ENCODE data around the gene HEATR1. TPM values are rescaled to one million over a fixed set of nuclear protein-coding genes. Genes with fewer than 3 reads are reported as not detected.

Gene HEATR1, protein sequence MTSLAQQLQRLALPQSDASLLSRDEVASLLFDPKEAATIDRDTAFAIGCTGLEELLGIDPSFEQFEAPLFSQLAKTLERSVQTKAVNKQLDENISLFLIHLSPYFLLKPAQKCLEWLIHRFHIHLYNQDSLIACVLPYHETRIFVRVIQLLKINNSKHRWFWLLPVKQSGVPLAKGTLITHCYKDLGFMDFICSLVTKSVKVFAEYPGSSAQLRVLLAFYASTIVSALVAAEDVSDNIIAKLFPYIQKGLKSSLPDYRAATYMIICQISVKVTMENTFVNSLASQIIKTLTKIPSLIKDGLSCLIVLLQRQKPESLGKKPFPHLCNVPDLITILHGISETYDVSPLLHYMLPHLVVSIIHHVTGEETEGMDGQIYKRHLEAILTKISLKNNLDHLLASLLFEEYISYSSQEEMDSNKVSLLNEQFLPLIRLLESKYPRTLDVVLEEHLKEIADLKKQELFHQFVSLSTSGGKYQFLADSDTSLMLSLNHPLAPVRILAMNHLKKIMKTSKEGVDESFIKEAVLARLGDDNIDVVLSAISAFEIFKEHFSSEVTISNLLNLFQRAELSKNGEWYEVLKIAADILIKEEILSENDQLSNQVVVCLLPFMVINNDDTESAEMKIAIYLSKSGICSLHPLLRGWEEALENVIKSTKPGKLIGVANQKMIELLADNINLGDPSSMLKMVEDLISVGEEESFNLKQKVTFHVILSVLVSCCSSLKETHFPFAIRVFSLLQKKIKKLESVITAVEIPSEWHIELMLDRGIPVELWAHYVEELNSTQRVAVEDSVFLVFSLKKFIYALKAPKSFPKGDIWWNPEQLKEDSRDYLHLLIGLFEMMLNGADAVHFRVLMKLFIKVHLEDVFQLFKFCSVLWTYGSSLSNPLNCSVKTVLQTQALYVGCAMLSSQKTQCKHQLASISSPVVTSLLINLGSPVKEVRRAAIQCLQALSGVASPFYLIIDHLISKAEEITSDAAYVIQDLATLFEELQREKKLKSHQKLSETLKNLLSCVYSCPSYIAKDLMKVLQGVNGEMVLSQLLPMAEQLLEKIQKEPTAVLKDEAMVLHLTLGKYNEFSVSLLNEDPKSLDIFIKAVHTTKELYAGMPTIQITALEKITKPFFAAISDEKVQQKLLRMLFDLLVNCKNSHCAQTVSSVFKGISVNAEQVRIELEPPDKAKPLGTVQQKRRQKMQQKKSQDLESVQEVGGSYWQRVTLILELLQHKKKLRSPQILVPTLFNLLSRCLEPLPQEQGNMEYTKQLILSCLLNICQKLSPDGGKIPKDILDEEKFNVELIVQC (N-terminal part only)
- 1 to 10 TPM; 3.7 to 5.4 TPM for polyA plus RNA-seq

DNA sequence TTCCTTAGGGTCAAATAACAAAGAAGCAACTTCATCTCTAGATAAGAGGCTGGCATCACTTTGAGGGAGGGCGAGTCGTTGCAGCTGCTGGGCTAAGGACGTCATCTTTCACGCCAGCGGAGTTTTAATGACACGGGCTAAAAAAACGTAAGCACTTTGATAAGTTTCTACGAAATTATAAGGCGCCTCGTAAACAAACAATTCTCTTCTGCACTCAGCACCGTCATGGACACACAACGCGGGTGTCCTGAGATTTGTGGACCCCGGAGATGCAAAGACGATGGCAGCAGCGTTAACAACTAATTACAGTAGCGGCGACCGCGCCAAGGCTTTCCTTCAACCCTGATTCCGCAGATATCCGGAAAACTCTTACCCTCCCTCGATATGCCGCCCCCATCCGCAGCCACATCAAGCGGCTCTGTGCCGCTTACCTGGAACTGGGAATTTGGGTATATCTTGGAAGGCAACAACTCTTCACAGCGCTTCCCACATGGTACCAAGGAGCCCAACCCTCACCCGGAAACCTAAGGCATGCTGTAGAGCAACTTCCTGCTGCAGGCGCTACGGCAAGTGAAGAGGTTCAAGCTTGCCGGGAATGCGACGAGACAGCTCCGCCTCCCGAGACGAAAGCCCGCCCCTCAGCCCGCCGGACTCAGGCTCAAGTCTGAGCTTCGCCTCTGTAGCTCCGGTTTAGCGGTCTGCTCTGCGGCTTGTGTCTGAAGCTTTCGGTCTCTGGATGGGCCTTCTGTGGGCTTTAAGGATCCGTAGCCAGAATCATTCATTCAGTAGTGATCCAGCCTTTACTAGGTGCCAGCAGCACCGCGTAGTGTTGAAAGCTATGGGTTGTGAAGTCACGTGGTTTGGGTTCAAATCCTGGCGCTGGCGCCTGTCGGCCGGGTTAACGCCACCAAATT lies at the start of gene HEATR1:
Gene HEATR1, minus strand, starts transcription at position 526 of the 914 bp plus-strand sequence. Its CDS starts 421 bp downstream, at position 105.
- Histone ChIP-seq H3K27me3 (ENCODE audit: control insufficient read depth in 1 of 2, insufficient read depth in 2 of 2, low read length in 2 of 2) (no peaks in the 10 kb centered on the region), H3K36me3 (ENCODE audit: control insufficient read depth in 2 of 2, insufficient read depth in 2 of 2, low read length in 1 of 2) (no peaks in the 10 kb centered on the region), H3K27ac (ENCODE audit: low read depth in 2 of 2, low read length in 1 of 2) (peak within 1 kb of the TSS; percentile 73 to 77), H3K4me1 (ENCODE audit: control insufficient read depth in 2 of 2, insufficient read depth in 2 of 2, low read length in 1 of 2) (peaks cover 0 to 2% of the 10 kb centered on the region in 2 donors), H3K9me3 (ENCODE audit: control insufficient read depth in 2 of 2, insufficient read depth in 1 of 2, low read depth in 1 of 2, low read length in 1 of 2) (no peaks in the 10 kb centered on the region), H3K4me3 (ENCODE audit: low read depth in 1 of 2, low read length in 2 of 2) (peak within 1 kb of the TSS; percentile 76 to 97)
- WGBS, 2 donors = 0 to 1% methylated on average over 54 of the region's 54 CpGs

DNA sequence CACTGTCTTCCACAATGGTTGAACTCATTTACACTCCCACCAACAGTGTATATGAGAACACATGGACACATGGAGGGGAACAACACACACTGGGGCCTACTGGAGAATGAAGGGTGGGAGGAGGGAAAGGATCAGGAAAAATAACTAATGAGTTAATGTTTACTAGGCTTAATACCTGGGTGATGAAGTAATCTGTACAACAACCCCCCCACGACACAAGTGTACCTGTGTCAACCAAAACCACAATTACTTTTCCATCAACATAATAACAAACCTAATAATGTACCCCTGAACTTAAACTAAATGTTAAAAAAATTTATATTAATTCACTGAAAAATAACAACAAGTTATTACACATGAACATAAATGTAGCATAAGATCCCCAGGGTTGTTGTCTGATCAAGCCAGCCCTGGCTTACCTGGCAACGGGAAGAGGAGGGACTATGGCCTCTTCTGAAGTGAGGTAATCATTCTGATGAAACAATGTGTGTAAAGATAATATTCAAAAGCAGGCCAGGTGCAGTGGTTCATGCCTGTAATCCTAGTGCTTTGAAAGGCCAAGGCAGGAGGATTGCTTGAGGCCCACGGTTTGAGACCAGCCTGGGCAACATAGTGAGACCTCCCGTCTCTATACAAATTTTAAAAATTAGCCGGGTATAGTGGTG lies 40.8 kb upstream of the HEATR1 start:
- H3K4me3 ChIP-seq (ENCODE audit: low read depth in 1 of 2, low read length in 2 of 2) = no peak overlapping the region
- 71 to 81% methylated on average over 5 of the region's 5 CpGs for WGBS, 2 donors
- H3K36me3 ChIP-seq (ENCODE audit: control insufficient read depth in 2 of 2, insufficient read depth in 2 of 2, low read length in 1 of 2) = no peaks in the 10 kb centered on the region
- H3K9me3 ChIP-seq (ENCODE audit: control insufficient read depth in 2 of 2, insufficient read depth in 1 of 2, low read depth in 1 of 2, low read length in 1 of 2) = no peaks in the 10 kb centered on the region
- no peaks in the 10 kb centered on the region for H3K4me1 ChIP-seq (ENCODE audit: control insufficient read depth in 2 of 2, insufficient read depth in 2 of 2, low read length in 1 of 2)
- no peak overlapping the region for H3K27ac ChIP-seq (ENCODE audit: low read depth in 2 of 2, low read length in 1 of 2)
- H3K27me3 ChIP-seq (ENCODE audit: control insufficient read depth in 1 of 2, insufficient read depth in 2 of 2, low read length in 2 of 2) = no peaks in the 10 kb centered on the region

DNA sequence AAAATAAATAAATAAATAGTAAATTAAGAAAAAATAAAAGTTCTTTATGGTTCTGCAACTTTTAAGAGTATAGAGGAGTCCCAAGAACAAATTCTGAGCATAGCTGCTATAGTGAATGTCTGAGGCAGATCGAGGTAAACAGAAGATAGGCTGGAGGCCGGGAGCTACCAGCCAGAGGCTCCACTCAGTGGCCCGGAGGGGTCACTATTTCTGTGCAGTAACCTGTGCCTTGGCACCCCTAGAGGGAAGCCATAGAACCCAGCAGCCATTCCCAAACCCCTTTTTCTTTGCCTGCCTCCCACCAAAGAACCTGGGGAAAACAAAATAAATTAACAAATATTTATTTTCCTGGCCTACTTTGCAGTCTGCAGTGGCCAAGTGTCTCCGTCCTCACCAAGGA lies 38.4 kb upstream of the HEATR1 start:
- Histone ChIP-seq H3K9me3 (ENCODE audit: control insufficient read depth in 2 of 2, insufficient read depth in 1 of 2, low read depth in 1 of 2, low read length in 1 of 2) (no peaks in the 10 kb centered on the region), H3K36me3 (ENCODE audit: control insufficient read depth in 2 of 2, insufficient read depth in 2 of 2, low read length in 1 of 2) (no peaks in the 10 kb centered on the region), H3K4me3 (ENCODE audit: low read depth in 1 of 2, low read length in 2 of 2) (no peak overlapping the region), H3K27me3 (ENCODE audit: control insufficient read depth in 1 of 2, insufficient read depth in 2 of 2, low read length in 2 of 2) (no peaks in the 10 kb centered on the region), H3K27ac (ENCODE audit: low read depth in 2 of 2, low read length in 1 of 2) (no peak overlapping the region), H3K4me1 (ENCODE audit: control insufficient read depth in 2 of 2, insufficient read depth in 2 of 2, low read length in 1 of 2) (no peaks in the 10 kb centered on the region)
- 65 to 83% methylated on average over 4 of the region's 4 CpGs for WGBS, 2 donors

DNA sequence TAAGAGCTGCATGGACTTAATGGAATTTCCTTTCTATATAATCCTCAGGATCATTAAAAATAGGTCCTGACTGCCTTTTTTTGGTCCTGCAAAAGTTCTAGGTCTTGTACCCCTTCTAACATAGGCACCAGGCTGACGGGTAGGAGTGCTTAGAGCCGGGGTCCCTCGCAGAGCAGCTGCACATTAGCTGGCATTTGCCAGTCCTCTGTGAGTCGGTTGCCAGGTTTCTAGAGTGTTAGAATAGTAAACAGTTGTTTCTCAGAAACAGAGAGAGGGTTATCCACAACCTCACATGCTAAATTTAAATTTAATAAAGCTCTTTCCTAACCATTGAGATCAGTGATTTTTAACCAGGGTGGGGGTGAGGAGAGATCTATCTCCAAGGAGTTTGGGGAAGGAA lies 35.4 kb upstream of the HEATR1 start:
- no peak overlapping the region for H3K4me3 ChIP-seq (ENCODE audit: low read depth in 1 of 2, low read length in 2 of 2)
- 59 to 62% methylated on average over 4 of the region's 4 CpGs for WGBS, 2 donors
- H3K27ac ChIP-seq (ENCODE audit: low read depth in 2 of 2, low read length in 1 of 2) = no peak overlapping the region
- H3K27me3 ChIP-seq (ENCODE audit: control insufficient read depth in 1 of 2, insufficient read depth in 2 of 2, low read length in 2 of 2) = no peaks in the 10 kb centered on the region
- no peaks in the 10 kb centered on the region for H3K9me3 ChIP-seq (ENCODE audit: control insufficient read depth in 2 of 2, insufficient read depth in 1 of 2, low read depth in 1 of 2, low read length in 1 of 2)
- no peaks in the 10 kb centered on the region for H3K4me1 ChIP-seq (ENCODE audit: control insufficient read depth in 2 of 2, insufficient read depth in 2 of 2, low read length in 1 of 2)
- no peaks in the 10 kb centered on the region for H3K36me3 ChIP-seq (ENCODE audit: control insufficient read depth in 2 of 2, insufficient read depth in 2 of 2, low read length in 1 of 2)

DNA sequence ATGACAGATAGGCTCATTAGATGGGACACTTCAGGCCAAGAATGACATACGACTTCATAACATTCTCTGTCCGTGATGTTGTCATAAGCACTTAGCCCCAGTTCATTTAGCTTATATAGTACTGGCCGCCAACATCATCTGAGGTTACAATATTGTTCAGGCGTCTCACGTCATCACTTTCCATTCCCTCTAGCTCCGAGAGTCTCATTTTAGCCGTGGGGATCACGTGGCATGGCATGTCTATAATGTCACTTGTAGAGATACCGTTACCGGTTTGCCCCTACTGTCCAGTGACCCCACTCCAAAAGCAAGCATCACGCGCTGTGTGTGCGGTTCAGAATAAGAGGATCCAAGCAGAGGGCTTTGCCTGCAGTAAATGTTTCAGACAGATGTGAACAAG lies 34.6 kb upstream of the HEATR1 start:
- WGBS, 2 donors = 84 to 87% methylated on average over 13 of the region's 13 CpGs
- H3K36me3 ChIP-seq (ENCODE audit: control insufficient read depth in 2 of 2, insufficient read depth in 2 of 2, low read length in 1 of 2) = no peaks in the 10 kb centered on the region
- H3K4me1 ChIP-seq (ENCODE audit: control insufficient read depth in 2 of 2, insufficient read depth in 2 of 2, low read length in 1 of 2) = no peaks in the 10 kb centered on the region
- no peak overlapping the region for H3K27ac ChIP-seq (ENCODE audit: low read depth in 2 of 2, low read length in 1 of 2)
- no peaks in the 10 kb centered on the region for H3K27me3 ChIP-seq (ENCODE audit: control insufficient read depth in 1 of 2, insufficient read depth in 2 of 2, low read length in 2 of 2)
- no peak overlapping the region for H3K4me3 ChIP-seq (ENCODE audit: low read depth in 1 of 2, low read length in 2 of 2)
- no peaks in the 10 kb centered on the region for H3K9me3 ChIP-seq (ENCODE audit: control insufficient read depth in 2 of 2, insufficient read depth in 1 of 2, low read depth in 1 of 2, low read length in 1 of 2)

DNA sequence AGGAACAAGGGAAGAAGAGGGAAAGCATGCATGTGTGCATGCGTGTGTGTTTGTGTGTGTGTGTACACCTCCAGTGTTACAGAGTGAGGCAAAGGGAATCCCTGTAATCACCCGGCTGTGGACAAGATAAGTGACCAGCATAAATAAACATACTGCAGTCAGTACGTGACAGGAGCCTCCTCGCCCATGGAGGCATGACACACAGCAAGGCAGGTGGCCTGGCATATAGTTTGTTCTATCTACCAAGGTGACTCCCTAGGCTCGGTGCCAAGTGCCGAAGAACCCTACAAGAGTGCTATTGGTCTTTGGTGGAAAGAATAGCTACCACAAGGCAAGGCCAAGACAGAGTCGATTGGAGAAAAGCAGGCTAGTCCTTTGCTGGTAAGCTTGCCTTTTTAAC lies 31.7 kb upstream of the HEATR1 start:
- 73 to 74% methylated on average over 7 of the region's 7 CpGs for WGBS, 2 donors
- Histone ChIP-seq H3K36me3 (ENCODE audit: control insufficient read depth in 2 of 2, insufficient read depth in 2 of 2, low read length in 1 of 2) (no peaks in the 10 kb centered on the region), H3K4me1 (ENCODE audit: control insufficient read depth in 2 of 2, insufficient read depth in 2 of 2, low read length in 1 of 2) (no peaks in the 10 kb centered on the region), H3K27ac (ENCODE audit: low read depth in 2 of 2, low read length in 1 of 2) (no peak overlapping the region), H3K9me3 (ENCODE audit: control insufficient read depth in 2 of 2, insufficient read depth in 1 of 2, low read depth in 1 of 2, low read length in 1 of 2) (peaks cover 0 to 2% of the 10 kb centered on the region in 2 donors), H3K4me3 (ENCODE audit: low read depth in 1 of 2, low read length in 2 of 2) (no peak overlapping the region), H3K27me3 (ENCODE audit: control insufficient read depth in 1 of 2, insufficient read depth in 2 of 2, low read length in 2 of 2) (no peaks in the 10 kb centered on the region)

DNA sequence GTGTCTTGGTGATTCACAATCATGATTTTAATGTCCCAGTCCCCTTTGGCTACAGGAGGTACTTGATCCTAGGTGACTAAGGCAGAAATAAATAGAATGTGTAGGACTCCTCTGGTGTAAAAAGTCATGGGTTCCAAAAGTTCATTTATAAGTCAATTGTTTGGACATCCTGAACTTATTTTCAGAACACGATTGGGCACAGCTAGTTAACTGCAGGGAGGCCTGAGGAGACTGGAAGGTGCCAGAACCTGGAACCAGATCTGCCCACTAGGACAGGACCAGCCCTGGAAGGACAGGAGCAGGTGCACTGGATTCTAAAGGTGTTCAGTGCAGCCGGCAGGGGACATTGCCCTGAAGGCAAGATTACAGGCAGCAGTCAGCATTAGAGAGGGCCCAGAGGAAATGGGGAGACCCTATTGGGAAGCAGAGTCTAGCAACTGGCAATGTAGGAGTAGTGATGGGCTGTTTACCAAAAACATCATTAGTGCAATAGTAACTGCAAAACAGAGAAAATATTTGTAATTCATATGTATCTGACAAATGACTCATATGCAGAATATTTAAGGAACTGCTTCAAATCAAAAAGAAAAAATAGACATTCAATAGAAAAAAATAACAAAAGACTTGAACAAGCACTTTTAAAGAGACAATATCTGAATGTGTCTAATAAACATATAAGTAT lies 23.6 kb upstream of the HEATR1 start:
- H3K4me3 ChIP-seq (ENCODE audit: low read depth in 1 of 2, low read length in 2 of 2) = no peak overlapping the region
- WGBS, 2 donors = 55 to 65% methylated on average over 2 of the region's 2 CpGs
- no peaks in the 10 kb centered on the region for H3K4me1 ChIP-seq (ENCODE audit: control insufficient read depth in 2 of 2, insufficient read depth in 2 of 2, low read length in 1 of 2)
- H3K9me3 ChIP-seq (ENCODE audit: control insufficient read depth in 2 of 2, insufficient read depth in 1 of 2, low read depth in 1 of 2, low read length in 1 of 2) = peaks cover 0 to 2% of the 10 kb centered on the region in 2 donors
- no peaks in the 10 kb centered on the region for H3K36me3 ChIP-seq (ENCODE audit: control insufficient read depth in 2 of 2, insufficient read depth in 2 of 2, low read length in 1 of 2)
- no peak overlapping the region for H3K27ac ChIP-seq (ENCODE audit: low read depth in 2 of 2, low read length in 1 of 2)
- no peaks in the 10 kb centered on the region for H3K27me3 ChIP-seq (ENCODE audit: control insufficient read depth in 1 of 2, insufficient read depth in 2 of 2, low read length in 2 of 2)
